Activated naive CD8-positive, alpha-beta T cell treated with anti-CD3 and anti-CD28 coated beads, Interleukin-2, amount 50 U/mL, for 16 hours (primary cell): ENCODE data around the gene KCNJ8.
"Not testable (repeated sequence)": the region's sequence is repeated elsewhere in the genome, so short reads cannot be mapped to it uniquely, and the experiment has no call there.

Experiments used
- DNase-seq: peaks from one replicate; pipeline ENCODE4 v3.0.0-alpha.2; 2020; ENCODE audit warnings: low read depth, low spot score

KCNJ8 gene

GRCh38 chr12:21774358-21775132, at the start of gene KCNJ8:
Gene KCNJ8 (minus strand): TSS chr12:21774706. CDS start chr12:21773616, 1,090 bp downstream.
- DNase-seq = no peak

- no peak for DNase-seq
Measured at GRCh38 chr12:21823581-21823980, 49.1 kb upstream of the KCNJ8 start.

- DNase-seq = no peak
Measured at GRCh38 chr12:21819678-21820077, 45.2 kb upstream of the KCNJ8 start.

GRCh38 chr12:21819236-21819635, 44.7 kb upstream of the KCNJ8 start:
- no peak for DNase-seq

- no peak for DNase-seq
Measured at GRCh38 chr12:21818627-21819026, 44.1 kb upstream of the KCNJ8 start.

GRCh38 chr12:21815306-21816062, 41.0 kb upstream of the KCNJ8 start:
- DNase-seq = no peak

GRCh38 chr12:21814814-21815213, 40.3 kb upstream of the KCNJ8 start:
- DNase-seq = no peak

- DNase-seq = no peak
Measured at GRCh38 chr12:21814327-21814726, 39.8 kb upstream of the KCNJ8 start.

GRCh38 chr12:21813751-21814150, 39.2 kb upstream of the KCNJ8 start:
- DNase-seq = no peak

GRCh38 chr12:21813125-21813524, 38.6 kb upstream of the KCNJ8 start:
- DNase-seq = no peak

GRCh38 chr12:21812340-21812739, 37.8 kb upstream of the KCNJ8 start:
- DNase-seq = not testable (repeated sequence)

- DNase-seq = no peak
Measured at GRCh38 chr12:21809100-21809499, 34.6 kb upstream of the KCNJ8 start.

- DNase-seq = no peak
Measured at GRCh38 chr12:21806255-21806654, 31.7 kb upstream of the KCNJ8 start.

GRCh38 chr12:21801522-21802288, 27.2 kb upstream of the KCNJ8 start:
- DNase-seq = no peak

- no peak for DNase-seq
Measured at GRCh38 chr12:21800011-21800410, 25.5 kb upstream of the KCNJ8 start.

GRCh38 chr12:21797539-21797938, 23.0 kb upstream of the KCNJ8 start:
- DNase-seq = no peak

- DNase-seq = no peak
Measured at GRCh38 chr12:21795648-21796328, 21.3 kb upstream of the KCNJ8 start.

GRCh38 chr12:21794807-21795595, 20.5 kb upstream of the KCNJ8 start:
- DNase-seq = not testable (repeated sequence)

GRCh38 chr12:21789687-21790086, 15.2 kb upstream of the KCNJ8 start:
- not testable (repeated sequence) for DNase-seq

- no peak for DNase-seq
Measured at GRCh38 chr12:21788089-21788983, 13.8 kb upstream of the KCNJ8 start.
